Adrenal gland (tissue), 5 donors: Measurements from ENCODE around the gene MSH2.

Source experiments
- POLR2A ChIP-seq, 2 donors: fragments of 450-650 bp; IDR thresholded peaks; one replicate each; pipeline ENCODE4 v1.6.1; 2017; ENCODE audit warnings: antibody characterized with exemption in 2 of 2, mild to moderate bottlenecking in 2 of 2, moderate library complexity in 1 of 2
- TF ChIP-seq, protein P1 (sequence below), 6 experiments: fragments of 450-650 bp in 4 of 6; fragments of 200-600 bp in 2 of 6; sonication (generic) in 1 of 6; IDR thresholded peaks; 1 replicate in 5 of 6; 2 replicates in 1 of 6; pipeline versions ENCODE4 v1.5.1 to v1.8.0; 2016 to 2021; ENCODE audit warnings: antibody characterized with exemption in 6 of 6, mild to moderate bottlenecking in 2 of 6, moderate library complexity in 1 of 6
- donor health status: DM: no; HTN: no; CAD: no.

- TF ChIP-seq, protein P1, sequence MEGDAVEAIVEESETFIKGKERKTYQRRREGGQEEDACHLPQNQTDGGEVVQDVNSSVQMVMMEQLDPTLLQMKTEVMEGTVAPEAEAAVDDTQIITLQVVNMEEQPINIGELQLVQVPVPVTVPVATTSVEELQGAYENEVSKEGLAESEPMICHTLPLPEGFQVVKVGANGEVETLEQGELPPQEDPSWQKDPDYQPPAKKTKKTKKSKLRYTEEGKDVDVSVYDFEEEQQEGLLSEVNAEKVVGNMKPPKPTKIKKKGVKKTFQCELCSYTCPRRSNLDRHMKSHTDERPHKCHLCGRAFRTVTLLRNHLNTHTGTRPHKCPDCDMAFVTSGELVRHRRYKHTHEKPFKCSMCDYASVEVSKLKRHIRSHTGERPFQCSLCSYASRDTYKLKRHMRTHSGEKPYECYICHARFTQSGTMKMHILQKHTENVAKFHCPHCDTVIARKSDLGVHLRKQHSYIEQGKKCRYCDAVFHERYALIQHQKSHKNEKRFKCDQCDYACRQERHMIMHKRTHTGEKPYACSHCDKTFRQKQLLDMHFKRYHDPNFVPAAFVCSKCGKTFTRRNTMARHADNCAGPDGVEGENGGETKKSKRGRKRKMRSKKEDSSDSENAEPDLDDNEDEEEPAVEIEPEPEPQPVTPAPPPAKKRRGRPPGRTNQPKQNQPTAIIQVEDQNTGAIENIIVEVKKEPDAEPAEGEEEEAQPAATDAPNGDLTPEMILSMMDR (IDR thresholded peaks at IDR 0.05), result no peak
- no peak for TF ChIP-seq POLR2A (IDR thresholded peaks at IDR 0.05)
Measured at GRCh38 chr2:47404356-47404755, 1.4 kb downstream of the MSH2 start.
